GM18909 (cell line): ENCODE measurements around the gene CELF2.

Experiments
- ATAC-seq: cut with Tn5 transposase; IDR thresholded peaks from one replicate; pipeline ENCODE4 v1.9.1; 2021; ENCODE audit warnings: mild to moderate bottlenecking; ENCODE audit not compliant: unreplicated experiment, poor library complexity

Gene CELF2

DNA sequence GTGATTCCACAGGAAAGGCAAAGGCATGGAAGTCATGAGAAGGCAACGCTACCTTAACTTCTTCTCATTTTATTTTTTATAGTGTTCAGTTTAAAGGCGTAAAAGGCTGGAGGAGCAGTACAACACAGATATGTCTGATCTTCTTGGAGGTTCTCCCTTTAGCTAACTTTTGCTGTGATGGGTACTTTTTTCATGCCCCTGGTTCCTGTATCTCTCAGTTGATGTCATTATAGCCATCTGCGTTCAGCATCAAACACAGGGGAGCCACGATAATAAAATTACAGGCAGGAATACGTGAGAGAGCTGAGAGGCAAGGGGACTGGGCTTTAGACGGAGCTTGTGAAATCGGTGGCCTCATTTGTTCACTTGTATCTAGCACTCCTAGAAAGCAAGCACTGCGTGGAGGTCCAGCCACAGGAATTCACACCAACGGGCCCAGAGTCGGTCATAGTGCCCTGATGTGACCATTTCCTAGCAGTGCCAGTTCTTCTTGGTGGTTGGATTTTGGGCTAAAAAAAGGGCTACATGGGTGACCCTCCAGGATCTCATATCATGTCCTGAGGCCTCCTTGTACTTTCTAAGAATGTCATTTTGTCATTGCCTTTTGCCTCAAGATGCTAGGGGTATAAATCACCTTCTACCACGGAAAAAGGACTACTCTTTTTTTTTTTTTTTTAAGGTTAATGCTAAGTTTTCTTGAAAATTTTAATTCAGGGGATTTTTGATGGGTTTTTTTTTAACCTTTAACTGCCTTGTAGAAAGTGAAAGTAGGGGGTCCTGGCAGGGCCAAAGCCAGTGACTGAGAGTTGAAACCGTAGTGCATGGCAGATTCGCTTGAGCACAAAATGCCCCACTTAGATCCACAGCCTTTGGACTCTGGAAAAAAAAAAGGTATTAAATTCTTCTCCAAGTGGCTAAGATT lies 191.5 kb downstream of the CELF2 start:
- ATAC-seq = peak; percentile 68

DNA sequence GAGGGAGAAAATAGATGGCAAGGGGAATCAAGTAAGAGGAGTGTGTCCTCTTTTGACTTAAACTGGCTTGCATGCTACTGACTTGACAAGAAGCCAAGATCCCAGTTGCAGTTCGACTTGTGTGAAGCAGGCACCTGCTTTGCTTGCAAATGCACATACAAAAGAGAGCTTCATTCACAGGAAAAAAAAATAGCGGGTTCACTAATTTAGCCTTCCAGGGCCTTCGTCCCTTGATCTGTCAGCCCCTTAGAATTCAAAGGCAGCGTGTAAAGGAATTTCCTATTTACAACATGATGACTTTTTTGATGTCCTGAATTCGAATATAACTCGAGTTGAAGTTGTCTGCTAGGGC lies 192.1 kb downstream of the CELF2 start:
- peak; percentile 43 for ATAC-seq

DNA sequence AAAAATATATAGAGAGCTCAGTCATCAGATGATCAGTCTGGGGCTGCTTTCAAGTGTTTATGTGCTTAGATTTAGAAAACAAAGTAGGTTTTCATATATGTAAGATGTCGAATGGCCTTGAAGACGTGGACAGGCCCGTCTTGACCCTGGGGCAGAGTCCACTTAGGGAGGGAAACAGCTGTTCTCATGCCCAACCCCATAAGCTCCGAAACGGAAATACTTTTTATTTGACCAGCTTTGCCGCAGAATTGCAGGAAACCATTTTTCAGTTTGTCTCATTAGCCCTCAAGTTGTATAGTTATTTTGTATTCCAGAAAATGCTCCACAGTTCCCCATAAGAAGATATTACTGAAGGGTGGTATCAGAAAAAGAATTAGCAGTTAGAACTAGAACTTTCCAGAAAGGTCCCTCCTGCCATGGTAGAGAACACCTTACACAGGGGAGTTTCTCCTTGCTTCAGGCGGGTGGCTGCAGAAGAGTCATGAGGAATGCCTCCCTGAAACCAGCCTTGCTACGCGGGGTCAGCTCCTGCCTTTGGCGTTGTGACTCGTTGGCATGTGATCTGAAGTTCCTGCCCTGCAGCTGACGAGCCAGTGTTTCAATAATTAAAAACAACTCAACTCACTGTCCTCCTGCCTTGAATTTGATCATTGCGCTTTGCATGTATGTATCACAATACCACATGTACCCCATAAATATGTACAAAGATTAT lies 192.7 kb downstream of the CELF2 start:
- no peak for ATAC-seq

DNA sequence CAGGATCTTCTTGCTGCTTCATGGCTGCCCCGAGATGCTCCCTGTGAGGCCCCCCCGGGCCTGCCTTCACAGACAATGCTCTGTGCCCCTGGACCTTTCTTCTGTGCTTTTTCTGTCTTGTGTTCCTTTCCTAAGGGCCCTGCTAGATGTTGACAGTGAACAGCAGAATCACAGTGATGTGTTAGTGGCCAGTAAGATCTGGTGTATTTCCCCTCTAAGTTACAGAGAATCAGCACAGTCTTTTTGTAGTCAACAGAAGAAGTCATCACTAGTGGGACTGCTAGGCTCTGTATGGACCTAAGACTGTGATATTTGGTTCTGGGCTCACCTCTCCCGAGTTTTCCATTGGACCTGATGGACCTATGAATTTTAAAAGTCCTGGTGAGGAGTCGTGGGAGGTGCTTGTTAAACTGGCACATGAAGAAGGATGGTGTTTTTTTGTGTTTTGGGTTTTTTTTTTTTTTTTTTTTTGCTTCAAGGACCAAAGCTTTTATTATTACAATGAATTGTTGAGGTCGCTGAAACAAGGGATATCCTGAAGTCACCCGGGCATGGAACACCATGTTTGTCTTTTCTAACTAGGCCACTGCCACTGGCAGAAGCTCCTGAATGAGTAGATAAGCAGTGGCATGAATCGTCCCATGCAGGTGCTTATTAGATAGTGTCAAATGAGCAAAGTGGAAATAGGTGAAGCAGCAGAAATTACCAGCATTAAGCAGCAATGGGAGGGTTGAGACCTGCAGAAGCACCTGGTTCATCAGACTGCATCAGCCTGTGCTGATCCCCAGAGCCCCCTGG lies 194.8 kb downstream of the CELF2 start:
- no peak for ATAC-seq

DNA sequence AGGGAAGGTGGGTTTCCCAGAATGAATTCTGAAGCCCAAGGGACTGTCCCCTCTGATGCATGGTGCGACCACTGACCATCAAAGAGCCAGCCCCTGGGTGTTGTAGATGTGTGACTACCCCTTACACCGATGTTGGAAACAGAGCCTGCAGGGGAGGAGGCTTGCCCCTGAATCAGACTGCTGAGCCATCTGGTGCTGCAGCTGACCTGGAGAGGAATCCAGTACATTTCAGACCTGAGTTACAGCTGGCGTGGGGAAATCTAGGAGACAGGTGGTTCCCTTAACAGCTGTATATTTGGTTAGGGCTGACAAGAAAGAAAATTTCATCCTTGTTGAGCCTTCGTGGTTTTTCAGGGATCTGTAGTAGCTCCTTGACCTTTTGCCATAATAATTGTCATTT lies 195.5 kb downstream of the CELF2 start:
- ATAC-seq = no peak

DNA sequence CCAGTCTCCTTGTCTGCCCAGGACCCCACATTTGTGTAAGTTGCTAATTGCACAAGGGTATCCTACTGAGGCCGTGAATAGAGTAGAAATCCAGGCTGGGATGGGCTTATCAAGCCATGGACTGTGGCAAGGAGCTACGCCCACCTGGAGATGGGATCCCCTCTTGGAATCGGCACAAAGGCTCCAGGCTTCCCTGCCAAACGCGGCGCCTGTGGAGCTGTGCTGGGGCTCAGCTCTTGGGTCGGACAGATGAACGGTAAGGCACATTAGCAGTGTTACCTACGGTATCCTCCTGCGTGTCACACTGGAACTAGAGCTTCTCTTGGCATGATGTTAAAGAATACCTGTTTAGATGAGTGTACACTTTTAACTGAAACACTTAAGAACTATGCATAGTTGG lies 196.7 kb downstream of the CELF2 start:
- ATAC-seq = no peak

DNA sequence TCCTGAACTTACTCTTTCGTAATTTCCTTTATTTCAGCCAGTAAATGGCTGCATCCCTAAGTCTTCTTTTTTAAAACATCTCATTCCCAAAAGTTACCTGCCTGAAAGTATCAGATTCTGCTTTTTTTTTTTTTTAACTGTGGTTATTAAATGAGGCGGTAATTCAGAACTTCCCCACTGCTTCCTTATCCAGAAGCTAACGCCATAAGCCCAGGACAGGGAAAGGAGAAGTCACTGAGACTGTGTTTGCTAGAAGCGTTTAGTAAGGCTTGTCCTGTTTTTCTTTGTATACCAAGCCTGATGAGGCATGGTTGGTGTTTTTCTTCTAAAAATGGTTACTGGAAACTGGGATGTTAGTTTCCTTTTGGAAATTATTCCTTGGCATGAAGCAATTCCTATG lies 197.8 kb downstream of the CELF2 start:
- ATAC-seq = no peak

DNA sequence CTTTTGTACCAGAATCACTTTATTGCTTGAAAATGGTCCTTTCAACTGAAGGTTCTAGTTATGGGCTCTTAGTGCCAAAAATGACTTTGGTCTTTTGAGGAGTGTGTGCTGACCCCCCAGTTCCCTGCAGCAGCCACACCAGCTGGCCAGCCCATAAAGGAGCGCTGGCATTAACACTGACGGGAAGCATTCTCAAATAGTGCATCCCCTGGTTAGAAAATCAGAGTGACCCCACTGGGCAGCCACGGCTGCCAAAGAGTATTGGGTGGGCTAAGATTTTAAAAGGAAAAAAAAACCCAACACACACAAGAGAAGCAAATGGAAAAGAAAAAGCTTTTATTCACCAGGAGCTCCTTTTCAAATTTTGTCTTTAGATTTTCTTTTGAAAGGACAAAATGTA lies 199.8 kb downstream of the CELF2 start:
- no peak for ATAC-seq

DNA sequence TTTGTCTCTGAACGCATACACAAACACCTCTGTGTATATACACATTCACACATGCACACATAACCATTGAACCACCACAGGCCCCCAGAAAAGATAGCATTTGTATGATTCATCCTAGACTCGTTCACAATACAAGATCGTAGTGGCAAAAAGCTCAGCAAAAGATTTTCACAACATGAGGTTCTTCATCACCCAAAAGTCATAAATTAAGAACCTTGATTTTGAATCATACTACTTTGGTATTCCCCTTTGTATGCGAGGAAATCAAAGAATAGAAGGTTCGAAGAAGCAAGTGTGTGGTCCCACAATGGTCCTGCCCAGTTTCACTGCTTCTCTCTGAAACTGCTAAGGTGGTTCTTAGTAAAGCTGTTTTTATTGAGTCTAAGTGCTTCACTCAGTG lies 200.7 kb downstream of the CELF2 start:
- ATAC-seq = no peak

DNA sequence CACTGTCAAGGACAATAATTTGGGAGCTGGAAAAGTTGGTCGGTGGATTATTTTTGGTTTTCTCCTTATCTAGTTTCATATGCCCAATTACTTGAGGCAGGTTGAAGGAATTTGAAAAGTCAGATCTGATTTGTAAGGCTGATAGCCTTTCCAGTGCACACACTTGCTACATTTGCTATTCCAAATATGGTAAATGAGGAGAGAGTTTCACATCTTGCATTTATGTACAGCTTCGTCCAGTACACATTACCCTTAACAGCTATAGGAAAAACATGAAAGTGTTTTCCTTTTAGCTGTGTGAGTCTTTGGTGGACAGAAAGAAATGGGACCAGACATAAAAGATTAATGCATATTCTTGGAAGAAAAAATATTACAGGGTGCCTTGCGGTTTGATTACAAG lies 201.8 kb downstream of the CELF2 start:
- no peak for ATAC-seq

DNA sequence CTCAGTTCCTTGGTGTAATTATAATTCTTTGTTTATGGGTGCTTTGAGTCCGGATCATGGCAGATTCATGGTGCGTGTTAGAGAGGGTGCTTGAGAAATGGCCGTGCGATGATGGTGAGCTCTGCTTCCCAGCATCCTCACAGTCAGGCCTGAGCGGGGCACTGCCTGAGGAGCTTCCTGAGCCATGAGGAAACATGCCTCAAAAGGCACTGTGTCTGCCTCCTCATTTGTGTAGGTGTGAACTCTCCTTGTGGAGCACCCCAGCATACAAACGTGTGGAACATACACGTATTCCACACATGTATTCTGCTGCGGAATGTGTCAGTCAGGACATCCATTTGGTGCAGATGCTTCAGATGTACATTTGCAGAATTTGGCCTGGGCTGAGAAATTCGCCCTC lies 205.4 kb downstream of the CELF2 start:
- no peak for ATAC-seq

DNA sequence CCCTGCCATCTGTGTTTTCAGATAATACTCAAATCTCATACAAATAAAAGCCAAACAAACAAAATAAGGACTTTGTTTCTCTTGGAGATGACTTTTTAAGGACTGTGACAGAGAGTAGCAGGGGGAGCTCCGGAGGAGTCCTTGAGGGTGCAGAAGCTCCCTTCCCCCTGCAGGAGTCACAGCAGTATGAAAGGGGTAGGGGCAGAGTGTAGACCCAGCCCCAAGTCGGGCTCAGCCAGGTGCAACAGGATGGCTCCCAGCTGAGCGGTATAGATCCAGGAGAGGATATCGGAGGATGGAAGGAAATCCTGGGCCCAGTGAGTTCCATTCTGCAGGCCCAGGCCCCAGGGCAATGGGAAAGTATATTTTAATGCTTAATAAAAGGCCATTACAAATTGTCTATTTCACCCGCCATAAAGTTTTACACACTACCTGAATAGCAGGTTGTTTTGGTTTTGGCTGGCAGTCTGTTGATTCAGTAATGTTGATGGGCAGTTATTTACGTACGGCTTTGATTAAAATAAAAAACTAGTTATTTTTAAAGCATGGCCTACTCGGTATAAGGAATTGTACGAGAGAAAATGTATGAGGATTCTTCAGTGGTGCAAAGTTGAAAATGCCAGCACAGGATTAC lies 206.0 kb downstream of the CELF2 start:
- no peak for ATAC-seq

DNA sequence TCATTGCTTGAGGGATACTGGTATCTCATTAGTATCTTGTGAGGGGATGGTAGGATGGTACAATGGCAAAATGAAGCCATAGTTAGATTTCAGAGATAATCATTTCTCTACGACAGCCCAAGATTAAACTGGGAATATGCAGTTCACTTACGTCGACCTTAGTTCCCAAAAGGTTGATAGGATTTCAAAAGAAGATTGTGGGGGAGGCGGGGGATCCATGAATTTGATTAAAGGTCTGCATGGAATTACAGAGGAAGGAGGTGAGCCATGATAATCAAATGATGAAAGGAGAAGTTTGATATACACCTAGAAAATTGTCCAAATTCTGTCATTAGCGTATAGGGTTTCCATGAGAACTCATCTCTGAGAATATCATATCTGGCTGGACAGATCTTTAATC lies 206.6 kb downstream of the CELF2 start:
- no peak for ATAC-seq

DNA sequence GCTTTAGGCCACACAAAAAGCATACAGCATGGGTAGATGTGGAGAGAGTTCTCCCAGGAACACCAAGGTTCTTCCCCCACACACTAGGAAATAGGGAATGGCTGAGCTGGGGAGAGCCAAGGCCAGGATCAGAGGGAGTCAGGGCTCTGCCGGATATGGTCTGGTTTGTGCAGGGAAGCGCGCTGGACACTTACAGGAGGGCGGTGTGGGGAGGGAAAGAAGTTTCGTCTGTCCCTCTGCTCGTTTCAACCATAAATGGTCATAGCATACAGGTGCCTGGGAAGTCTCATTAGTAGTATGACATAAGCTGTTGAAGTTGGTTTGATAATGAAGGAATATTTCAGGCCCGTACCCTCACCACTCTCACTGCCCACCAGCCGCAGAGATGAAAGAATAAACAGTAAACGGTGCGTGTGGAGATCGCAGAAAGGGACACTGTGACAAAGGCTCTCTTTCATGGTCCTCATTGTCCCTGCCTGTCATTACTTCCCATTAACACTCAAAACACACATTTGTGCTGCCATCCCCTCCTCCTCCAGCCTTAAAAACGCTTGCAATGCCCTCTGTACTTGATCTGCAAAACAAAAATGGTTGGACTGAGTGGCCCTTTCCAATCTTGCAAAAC lies 207.2 kb downstream of the CELF2 start:
- ATAC-seq = no peak

DNA sequence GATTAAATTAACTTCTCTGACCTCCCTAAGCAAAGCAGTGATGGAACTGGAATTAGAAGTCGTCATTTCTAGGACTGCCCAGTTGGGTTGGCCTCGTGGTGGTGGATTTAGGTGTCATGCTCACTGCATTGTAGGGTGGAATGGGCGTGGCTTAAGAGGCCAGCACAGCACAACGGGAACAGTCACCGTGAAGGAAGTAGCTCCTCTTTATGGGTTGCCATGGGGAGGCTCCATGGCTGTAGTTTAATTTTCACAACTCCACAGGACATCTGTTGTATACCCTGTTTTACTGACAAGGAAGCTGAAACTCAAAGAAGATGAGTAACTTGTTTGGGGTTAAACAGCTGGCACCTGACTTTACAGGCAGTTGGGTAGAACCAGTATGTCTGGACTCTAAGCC lies 208.3 kb downstream of the CELF2 start:
- peak; percentile 57 for ATAC-seq

DNA sequence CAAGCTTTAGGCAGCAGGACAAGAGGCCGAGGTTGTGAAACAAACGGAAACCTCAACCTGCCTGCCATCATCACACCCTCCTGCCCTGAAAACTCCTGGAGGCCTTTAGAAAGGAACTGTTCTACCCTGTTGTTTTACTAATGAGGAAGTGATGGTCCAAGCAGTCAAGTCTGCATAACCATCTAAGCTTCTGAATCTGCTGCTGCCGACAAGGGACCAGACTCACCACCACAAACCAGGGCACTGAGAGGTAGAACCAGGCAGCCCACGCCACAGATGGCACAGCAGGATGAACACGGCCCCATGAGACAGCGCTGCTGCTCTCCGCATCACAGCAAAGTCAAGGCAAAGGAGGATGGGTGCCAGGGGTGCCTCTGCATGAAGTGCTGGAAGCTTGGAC lies 209.4 kb downstream of the CELF2 start:
- ATAC-seq = peak; percentile 60

DNA sequence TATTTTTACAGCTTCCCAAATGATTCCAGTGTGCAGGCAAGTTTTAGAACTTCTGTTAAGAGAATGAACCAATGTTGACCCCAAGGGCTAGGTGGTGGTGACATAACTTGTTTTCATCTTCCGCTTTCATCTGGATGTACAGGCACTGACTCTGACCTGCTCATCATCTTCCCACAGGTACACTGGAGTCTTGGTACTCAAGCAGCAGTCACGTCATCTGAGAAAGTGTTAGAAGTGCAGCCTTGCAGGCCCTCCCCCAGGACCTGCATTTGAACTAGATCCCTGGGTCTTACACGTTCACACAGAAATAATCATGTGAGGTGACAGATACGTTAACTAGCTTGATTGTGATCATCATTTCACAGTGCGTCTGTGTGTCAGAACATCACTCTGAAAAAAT lies 212.2 kb downstream of the CELF2 start:
- ATAC-seq = no peak

DNA sequence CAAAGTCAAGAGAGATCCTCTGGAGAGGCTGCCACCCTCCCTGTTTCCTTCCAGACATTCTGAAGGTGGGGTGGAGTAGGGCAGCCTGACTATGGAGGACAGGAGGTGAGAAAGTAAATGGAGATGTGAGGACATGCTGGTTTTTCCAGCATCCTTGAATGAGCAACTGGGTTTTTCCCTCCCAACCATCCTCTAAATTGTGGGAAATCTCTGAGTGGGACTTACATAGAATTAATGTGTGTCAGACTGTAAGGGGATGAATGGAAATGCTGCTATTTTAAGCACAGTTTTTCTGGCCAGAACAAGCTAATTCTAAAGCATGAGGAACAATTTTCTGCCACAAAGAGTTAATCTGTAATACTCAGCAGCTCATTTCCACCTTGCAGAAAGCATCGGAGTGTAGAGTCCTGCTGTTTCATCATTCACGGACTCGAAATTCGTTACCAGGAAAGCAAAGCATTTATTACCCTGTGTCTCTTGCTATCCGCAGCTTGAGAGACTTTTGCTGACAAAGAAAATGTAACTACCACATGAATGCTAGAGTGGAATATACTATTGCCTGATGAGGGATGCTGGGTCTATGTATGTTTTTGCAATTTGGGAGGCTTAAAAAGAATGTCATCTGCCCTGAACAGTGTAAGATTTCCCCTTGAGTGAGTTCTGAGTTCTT lies 213.0 kb downstream of the CELF2 start:
- ATAC-seq = no peak

DNA sequence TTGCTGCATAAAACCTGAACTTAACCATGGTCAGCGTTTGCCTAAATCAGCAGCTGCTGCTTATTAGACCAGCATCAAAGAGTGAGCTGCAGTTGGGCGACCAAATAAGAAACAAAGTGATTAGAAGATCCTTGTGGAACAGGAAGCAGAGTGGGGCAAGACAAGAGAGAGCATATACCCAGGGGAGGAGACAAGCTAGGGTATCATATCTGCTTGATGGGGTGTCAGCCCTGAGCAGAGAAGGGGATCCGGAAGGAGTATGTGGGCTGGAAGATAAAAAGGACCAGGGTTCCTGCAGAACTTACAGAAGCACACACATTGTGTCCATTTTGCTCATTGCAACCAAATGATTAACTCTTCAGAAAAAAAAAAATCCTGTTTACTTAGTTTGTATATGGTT lies 213.6 kb downstream of the CELF2 start:
- ATAC-seq = no peak
